ENCODE measurements around the gene HIPK2. TPM values are rescaled to one million over a fixed set of nuclear protein-coding genes. Genes with fewer than 3 reads are reported as not detected.

Gene HIPK2
- total RNA-seq, 1 experiment from 2014 or later, result 3.6 TPM

DNA sequence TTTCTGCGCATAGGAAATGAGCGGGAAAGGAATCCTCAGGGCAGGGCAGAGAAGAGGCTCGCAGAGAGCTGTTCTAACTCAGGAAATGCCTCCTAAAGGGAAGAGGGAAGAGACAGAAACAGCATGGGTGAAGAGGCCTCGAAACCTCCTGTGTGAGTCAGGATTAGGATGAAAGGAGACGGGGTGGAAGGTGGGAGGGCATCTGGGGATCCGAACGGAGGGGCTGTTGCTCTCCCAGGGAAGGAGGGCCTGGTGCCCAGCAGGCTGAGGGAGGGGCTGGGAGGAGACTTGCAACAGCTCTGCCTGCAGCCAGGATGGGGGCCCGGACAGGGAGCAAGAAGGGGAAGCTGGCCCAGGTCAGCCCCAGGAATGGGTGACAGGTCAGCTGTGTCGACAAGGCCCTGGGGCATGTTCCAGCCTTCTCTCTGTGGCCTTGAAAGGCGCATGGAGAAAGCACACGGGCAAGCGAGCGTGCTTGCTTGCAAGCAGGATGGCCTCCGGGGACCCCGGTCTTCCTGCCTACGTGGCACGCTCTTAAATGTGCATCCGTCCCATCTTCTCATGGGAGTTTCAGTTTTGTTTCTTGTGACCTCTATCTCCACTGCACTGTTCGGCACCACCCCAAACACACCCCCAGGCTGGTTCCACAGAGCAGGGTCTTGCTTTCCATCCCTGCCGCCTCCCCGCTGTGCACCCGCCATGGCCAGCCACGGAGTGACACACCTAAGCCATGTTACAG lies 63.5 kb downstream of the HIPK2 start:
- DNase-seq (ENCODE audit: low spot score), result no peak

DNA sequence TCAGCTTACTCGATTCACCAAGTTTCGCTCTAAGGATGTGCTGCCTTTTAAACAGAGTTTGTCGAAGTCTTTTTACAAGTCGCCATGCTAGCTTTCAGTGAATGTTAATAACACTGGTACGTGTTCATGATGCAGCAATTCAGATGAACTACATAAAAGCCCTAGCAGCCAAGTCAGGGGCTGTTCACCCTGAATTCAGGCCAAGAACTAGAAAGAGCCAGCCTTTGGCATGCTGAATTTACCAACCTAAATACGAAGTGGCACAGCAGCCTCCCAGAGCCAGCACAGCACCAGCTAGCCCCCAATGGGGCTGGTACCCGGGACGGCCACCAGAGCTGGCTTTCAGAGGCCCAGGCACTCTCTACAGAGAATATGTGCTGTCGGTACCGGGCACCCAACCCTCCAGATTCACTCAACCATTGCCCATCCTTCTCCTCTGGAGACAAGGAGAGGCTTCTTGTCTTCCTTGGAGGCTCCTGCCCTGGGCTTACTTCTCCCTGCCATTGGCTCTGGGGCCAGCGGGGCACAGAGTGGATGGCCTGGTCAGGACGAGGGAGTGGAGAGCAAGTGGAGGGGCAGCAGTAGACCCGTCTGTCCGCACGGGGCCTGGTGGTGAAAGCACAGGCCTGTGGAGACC lies 64.2 kb downstream of the HIPK2 start:
- DNase-seq (ENCODE audit: low spot score), result no peak

DNA sequence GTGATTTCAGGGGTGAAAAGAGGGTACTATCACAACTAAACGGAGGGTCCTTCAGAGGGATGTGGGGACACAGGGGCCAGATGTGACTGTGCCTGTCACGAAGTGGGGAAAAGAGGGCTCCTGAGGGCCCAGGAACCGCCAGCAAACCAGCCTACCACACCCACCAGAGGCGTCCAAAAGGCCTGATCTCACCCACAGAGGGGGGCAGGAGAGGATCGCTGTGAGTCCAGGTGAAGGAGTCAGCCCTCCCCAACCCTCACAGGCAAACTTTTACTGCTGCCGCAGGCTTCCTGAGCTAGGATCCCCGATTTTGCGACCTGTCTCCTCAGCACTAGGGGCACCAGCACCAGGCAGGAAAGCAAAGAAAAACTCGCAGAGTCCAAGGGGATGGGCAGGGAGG lies 64.7 kb downstream of the HIPK2 start:
- DNase-seq (ENCODE audit: low spot score), result no peak

DNA sequence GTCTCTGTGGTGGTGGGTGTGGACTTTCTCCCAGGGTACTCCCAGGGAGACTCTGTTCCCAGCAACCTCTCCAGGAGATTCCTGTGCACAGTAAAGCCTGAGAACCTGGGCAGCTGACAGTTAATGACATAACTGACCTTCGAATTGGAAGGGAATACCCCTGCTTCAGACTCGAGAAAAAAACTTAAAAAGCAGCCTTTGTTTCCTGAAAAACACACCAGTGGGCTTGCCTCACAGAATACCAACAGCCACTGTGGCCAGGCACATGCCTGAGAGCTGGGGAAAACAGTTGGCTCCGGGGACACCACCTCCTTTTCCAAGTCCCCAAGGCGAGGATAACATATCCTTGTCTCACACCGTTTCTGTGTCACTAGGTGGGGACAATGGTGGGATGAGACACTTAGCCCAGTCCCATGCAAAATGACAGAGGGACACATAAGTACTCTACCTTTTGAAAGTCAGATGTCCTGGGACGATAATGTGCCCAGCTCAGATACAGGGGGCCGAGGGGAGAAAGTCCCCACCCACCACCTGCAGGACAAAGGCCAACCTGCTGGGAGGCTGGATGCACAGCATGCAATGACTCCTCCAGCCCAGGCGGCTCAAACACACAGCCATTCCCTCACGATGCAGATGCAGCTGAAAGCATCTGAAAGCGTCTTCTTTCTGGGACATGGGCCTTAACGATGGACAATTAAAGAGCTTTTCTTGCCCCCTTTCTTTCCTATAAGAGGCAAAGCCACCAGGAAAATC lies 65.6 kb downstream of the HIPK2 start:
- no peak for DNase-seq (ENCODE audit: low spot score)

DNA sequence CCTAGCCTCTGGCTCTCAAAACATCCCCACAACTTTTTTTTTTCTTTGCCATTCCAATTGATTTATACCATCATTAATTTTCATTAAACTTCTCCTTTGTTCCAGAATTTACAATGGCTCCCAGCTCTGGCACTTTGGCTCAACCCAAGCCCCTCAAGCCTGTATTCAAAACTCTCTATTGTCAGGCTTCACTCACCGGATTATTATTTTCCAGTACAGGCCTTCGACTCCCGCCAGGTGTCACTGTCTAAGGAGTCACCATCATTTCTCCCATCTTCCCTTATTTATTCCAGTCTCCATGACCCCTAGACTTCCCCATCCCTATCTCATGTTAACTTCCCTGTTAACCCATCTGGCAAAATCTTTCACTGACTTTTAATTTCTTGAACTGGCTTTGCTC lies 67.8 kb downstream of the HIPK2 start:
- DNase-seq (ENCODE audit: low spot score), result no peak

DNA sequence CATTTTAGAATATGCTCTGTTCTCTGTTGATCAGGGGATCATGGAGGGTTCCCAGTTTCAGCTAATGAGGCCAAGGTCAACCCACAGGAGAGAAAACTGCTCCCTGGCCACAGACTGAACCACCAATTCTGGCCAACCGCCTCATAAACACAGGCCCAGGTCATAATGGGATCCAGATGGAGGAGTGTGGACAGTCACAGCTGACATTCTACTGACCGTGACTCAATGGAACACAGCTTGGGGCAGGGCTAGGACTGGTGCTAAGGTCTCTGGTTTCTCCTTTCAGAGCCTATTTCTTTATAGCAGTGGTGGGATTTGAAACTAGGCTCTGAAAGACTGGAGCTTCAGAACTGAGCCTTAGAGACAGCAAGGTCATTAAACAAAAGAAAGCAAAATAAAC lies 68.3 kb downstream of the HIPK2 start:
- DNase-seq (ENCODE audit: low spot score), result no peak

DNA sequence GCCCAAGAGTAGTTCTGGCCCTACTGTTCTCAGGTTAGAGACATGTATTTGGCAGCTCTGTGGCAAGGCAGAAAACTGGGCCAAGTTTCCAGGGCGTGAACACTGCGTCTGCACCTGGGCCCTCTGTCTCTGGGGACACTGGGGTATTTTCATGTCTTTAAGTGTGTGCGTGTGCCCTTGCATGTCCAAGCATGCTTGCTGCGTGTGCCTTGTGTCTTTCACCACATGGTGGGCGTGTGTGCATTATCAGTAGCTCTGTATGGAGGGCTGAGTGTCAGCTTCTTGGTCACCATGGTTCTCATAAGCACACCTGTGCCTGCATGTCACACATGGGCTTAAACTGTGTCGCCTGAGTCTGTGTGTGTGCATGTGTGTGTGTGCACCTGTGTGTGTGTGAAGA lies 69.3 kb downstream of the HIPK2 start:
- DNase-seq (ENCODE audit: low spot score), result no peak

DNA sequence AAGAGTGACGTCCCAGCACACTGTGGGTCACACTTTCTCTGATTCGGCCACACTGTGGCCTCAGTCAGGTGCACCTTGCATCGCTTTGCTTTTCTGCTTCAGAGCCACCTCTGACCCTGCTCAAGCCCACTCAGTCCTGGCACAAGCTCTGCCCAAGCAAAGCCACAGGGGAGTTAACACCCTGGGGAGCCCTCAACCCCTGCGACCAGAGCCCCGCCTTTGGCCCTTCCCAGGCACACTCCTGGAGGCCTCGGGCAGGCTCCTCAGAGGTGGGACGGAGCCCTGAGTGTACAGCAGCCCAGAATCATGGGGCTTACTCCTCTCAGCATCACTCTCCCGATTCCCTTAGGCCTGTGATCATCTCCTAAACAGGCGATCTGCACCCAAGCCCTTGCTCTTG lies 71.0 kb downstream of the HIPK2 start:
- DNase-seq (ENCODE audit: low spot score), result no peak

DNA sequence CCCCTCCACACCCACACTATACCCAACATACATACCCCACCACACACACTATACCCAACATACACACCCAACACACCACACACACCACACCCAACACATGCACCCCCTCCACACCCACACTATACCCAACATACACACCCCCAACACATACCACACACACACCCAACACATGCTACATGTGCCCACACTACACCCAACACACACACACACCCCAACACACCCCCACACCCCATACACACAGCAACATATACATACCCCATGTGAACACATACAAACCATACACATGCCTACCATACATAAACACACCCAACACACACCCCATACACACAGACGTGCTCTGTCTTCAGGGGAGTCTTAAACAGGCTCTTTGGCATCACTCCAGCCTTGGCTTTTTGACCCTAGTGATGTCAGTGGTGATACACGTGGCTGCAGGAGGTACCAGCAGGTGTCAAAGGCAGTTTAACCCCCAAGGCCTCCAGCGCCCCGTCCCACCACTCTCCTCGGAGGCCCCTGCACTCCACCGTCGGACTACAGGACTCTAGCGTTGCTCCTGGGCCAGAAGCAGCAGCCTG lies 73.4 kb downstream of the HIPK2 start:
- DNase-seq (ENCODE audit: low spot score), result no peak

DNA sequence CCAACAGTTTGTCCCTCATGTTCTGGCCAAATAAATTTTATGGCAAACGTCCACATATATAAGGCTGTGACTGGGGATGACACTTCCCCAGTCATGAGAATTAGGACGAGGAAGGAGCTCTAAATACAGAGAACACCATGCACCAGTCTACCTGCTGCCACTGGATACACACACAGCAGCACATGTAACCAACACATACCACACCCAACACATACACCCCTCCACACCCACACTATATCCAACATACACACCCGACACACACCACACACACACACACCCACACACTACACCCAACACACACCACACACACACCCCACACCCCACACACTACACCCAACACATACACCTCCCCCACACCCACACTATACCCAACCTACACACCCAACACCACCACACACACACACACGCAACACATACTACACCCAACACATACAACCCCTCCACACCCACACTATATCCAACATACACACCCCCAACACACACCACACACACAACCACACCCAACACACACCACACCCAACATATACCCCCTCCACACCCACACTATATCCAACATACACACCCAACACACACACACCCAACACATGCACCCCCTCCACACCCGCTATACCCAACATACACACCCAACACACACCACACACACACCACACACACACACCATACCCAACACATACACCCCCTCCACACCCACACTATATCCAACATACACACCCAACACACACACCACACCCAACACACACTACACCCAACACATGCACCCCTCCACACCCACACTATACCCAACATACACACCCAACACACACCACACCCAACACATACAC lies 74.1 kb downstream of the HIPK2 start:
- no peak for DNase-seq (ENCODE audit: low spot score)

DNA sequence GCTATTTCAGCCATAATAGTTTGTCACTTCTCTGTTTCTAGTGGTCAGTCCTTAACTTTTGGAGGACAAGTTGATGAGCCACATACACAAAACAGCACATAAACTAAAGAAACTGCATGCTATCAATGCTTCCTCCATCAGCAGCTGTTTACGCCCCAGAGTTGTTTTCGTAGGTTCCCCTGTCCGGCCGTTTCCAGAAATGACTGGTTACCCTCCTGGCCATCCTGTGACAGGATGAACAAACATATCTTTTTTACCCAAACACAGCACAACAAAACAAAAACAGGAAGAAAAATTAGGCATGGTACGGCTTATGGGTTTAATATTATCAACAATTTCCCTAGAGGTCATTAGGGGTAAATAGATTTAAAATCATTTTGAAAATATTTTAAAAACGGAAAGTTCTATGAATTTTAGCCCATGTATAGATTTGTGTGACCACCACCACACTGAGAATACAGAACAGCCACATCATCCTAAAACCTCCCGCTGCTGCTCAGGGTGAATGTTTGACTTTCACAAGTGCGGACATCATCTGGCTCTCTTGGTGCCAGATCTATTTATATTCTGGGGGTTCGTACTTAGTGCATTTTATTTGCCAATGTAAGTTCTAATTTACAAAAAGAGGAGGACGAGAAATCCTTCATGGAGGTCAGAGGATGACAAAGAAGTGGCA lies 74.8 kb downstream of the HIPK2 start:
- no peak for DNase-seq (ENCODE audit: low spot score)

DNA sequence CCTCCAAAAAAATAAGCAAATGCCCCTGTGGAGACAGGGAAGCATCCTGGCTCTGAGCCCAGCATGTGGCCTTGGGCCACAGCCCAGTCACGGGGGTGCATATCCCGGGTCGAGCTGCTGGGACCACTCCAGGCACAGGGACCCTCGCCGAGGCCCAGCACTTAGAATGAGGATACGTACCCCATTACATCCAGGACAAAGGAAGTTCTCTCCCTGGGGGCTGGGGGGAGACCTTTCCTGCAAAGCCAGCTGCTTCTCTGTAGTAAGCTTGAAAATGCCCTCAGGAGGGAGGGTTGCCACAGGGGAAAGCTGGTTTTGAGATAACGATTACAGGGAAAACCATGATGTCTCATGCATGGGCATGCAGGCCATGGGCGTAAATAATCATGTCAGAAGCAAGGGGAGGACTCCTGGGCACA lies 75.5 kb downstream of the HIPK2 start:
- DNase-seq (ENCODE audit: low spot score), result no peak

DNA sequence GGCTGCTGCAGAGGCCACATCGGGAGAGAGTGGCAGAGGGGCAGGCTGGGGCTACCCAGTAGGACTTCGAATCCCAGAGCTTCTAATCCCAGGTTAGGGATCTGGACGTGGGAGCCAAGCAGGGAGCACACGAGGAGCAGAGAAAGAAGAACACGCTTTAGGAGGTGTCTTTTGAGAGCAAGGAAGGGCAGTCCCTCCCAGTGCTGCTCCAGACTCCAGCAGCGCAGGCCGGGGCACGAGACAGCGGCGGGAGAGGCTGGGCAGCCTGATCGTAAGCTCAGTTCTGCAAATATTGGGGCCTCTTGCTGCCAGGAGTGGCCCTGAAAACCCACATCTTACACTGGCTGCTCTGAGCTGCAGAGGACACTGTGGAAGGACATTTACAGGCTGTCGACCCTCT lies 75.9 kb downstream of the HIPK2 start:
- DNase-seq (ENCODE audit: low spot score), result no peak

DNA sequence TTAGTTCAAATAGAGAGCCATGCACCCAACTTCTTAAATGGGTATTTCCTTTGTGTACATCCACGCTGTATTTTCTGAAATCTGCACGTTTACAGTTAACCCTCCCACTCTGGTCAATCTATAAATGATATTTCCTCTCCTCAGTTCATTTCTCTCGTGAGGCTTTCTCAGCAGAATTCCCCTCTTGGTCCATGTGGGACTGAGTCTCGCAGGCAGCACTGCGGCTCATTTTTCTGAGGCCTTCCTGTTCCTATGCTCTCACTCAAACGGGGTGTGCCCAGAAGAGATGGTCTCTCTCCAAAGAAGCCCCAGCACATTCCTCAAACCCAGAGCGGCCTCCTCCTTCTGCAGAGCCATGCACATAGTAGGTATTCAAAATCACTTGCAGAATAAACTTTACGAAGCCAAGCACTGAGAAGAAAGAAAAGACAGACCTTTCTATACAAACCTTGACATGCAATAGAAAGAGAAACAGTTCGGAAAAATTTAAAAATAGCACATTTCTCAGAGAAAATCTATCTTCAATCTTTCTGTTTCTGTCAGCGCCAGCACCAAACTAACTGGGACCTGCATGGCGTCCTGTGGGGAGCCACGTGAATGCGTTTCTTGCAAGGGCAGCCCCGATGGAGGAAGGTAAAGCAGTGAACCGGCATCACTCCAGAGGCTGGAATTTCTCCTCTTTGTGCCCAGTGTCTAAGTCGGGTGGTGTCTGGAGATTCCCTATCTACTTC lies 77.1 kb downstream of the HIPK2 start:
- no peak for DNase-seq (ENCODE audit: low spot score)

DNA sequence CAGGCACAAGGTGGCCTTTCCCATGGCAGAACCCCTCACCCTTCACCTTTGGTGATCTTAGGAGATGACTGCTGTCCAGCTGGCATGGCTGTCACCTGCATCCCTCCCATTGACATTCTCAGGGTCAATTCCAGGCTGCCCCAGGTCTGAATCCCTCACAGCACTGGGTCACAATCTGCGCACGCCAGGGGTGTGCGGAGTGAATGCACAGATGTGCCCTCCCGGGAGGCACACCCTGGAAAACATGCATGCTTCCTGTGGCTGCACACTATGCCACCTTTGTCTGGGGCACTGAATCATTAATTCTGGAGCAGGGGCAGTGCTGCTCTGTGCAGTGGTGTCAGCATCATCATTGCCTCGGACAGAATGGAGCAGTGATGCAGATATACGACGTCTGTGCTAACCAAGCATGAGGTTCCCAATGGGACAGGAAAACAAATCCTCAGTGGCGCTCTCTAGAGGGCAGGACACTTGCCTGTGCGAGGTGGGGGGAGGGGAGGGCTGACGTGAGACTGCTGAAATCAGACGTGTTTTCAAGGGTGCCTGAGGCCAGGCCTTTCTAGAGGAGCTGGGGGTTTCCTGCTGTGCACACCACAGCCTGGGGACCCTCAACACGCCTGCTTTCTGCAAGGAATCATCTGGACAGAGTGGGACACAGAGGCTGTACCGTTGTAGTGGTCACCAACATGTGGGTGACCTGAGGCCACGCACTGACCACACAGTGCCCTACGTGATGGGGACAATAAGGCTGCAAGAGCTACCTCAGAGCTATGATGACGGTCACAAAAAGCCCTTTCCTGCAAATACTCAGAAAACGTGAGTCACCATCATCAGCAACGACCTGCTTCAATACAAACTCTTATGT lies 77.9 kb downstream of the HIPK2 start:
- DNase-seq (ENCODE audit: low spot score), result no peak

DNA sequence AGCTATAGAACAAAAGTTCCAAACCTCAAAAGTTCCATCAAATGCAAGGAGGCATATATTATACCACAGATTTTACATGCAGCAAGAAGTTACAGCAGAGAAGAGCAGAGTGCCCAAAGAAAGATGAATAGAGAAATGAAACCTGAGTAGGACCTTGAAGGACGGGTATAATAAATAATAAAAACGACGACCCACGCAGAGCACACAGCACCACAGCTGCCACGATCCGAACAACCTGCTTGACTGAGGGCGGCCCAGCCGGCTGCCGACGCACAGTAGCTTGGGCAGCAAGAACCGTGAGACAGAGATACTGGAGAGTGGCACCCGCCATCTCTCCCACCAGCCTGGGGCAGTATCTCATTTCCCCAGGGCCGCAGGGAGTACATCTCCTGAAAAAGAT lies 79.0 kb downstream of the HIPK2 start:
- no peak for DNase-seq (ENCODE audit: low spot score)

DNA sequence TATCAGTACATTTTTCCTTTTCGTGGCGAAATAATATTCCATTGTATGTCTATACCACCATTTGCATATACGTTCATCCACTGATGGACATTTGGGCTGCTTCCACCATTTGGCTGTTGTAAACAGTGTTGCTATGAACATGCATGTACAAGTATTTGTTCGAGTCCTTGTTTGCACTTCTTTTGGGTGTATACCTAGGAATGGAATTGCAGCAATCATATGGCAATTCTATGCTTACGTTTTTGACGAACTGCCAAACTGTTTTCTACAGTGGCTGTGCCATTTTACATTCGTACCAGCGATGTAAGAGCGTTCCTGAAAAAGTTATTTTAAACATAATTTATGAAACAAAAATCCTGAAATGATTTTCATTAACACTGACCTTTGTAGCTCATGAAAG lies 79.5 kb downstream of the HIPK2 start:
- no peak for DNase-seq (ENCODE audit: low spot score)

DNA sequence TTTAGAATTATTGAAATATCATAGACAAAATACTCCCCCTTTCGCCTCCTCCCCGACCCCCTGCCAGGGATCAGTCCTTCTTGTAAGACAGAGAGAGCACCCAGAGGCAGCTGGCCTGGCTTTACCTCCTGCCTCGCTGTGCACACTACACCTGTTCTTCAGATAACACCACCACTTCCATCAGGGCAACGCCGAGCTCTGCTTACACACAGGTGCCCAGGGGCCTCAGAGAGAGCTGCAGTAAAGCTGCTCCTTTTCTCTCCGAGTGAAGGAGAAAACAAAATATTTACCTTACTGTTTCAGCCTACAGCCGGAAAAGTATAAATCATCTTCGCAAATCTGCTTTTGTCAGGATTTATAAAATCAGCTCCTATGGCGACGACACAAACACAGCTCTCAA lies 80.7 kb downstream of the HIPK2 start:
- DNase-seq (ENCODE audit: low spot score), result no peak

DNA sequence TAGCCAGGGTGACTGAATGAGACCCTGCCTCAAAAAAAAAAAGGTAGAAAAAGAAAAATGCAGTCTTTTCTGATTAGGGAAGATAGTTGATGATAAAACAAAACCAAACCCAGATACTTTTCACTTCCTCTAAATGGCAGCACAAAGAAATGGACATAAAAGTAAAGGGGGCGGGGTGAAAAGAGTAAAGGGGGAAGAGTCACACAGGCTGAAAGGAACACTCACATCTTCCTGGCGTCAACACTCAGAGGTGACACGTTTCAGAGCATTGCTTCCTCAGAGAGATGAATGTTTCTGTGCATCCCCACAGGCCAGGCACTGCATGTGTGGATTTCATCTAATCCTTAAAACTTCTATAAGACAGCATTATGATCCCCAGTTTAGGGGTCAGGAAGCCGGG lies 81.2 kb downstream of the HIPK2 start:
- DNase-seq (ENCODE audit: low spot score), result no peak

DNA sequence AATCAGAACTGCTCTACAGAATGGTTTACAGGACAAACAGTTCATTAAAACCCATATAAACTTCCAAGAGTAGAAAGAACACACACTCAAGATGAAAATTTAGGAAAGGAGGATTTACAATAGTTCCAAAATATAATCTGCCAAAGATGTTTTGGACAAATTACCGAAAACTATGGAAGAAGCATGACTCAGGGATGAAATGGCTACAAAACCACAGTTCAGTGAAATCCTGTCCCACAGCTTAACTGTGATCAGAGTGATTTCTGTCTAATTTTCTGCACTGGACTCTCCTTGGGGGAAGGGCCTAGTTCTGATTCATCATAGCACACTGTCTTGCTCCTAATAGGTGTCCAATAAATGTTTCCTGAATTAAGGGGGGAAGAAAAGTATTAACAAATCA lies 82.2 kb downstream of the HIPK2 start:
- DNase-seq (ENCODE audit: low spot score), result no peak
